Omental fat pad (tissue), 4 donors: ENCODE measurements around the gene LIN7B. TPM values are rescaled to one million over a fixed set of nuclear protein-coding genes. Genes with fewer than 3 reads are reported as not detected.

Experiments used
- ATAC-seq: fragments of 150-250 bp; one replicate; pipeline ENCODE4 v1.9.1; 2016; ENCODE audit warnings: mild to moderate bottlenecking, moderate library complexity; ENCODE audit not compliant: low FRiP score
- DNase-seq: peaks from one replicate; pipeline ENCODE4 v3.0.0-alpha.2; 2019; ENCODE audit warnings: low spot score
- total RNA-seq, 4 donors: library from RNA; depleted of rRNA; stranded (reverse); fragments of >200 nt; gene quantifications; one replicate each; pipeline ENCODE4 v1.1.0, GENCODE V29; 2016
- TF ChIP-seq, protein P1 (sequence below), 3 donors: fragments of 450-650 bp; IDR thresholded peaks; one replicate each; pipeline ENCODE4 v1.5.1; 2016 to 2017; ENCODE audit warnings: antibody characterized with exemption in 3 of 3, mild to moderate bottlenecking in 3 of 3, moderate library complexity in 2 of 3

Gene LIN7B
- total RNA-seq, 4 donors from 2014 or later = 3.7 to 9.0 (median 3.9) TPM; not detected in 1

DNA sequence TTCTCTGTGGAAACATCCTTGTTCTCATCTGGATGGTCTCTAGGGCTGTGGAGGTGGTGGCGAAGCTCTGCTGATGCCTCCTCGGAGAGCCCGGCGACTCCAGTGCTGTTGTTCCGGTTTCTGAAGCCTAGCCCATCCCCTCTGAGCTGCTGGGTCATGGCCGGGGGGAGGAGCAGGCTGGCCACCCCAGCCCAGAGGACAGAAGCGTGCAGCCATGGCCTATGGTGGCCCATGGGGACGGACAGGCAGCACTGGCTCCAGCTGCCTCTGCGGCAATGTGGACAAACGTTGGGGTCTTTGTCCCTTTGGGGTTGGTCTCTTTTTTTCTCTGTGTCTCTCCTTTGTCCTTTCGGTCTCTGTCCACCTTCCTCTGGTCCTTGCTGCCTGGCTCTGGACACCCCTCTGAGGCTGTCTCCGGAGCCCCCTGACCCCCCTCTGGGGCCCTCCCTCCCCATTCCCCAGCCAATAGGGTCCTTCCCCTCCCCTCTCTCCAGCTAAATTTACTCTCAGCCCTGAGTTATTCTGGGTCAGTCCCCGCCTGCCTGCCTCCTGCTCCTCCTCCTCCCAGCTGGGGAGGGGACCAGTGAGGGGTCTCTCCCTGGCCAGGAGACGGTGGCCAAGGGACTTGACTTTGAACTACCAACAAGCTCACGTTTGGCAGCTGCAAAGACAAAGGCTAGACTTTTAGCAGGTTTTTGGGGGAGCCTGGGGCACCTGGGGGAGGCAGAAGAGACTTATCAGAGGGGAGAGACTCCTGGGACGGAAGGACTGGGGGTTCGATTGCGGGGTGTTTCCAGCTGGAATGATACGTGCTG is 41.0 kb downstream of the LIN7B start, which contains the start of gene HRC:
TSS of gene HRC (minus strand) at position 392 of the 815 bp plus-strand sequence. CDS start at position 233, 159 bp downstream.
- TF ChIP-seq, protein P1, sequence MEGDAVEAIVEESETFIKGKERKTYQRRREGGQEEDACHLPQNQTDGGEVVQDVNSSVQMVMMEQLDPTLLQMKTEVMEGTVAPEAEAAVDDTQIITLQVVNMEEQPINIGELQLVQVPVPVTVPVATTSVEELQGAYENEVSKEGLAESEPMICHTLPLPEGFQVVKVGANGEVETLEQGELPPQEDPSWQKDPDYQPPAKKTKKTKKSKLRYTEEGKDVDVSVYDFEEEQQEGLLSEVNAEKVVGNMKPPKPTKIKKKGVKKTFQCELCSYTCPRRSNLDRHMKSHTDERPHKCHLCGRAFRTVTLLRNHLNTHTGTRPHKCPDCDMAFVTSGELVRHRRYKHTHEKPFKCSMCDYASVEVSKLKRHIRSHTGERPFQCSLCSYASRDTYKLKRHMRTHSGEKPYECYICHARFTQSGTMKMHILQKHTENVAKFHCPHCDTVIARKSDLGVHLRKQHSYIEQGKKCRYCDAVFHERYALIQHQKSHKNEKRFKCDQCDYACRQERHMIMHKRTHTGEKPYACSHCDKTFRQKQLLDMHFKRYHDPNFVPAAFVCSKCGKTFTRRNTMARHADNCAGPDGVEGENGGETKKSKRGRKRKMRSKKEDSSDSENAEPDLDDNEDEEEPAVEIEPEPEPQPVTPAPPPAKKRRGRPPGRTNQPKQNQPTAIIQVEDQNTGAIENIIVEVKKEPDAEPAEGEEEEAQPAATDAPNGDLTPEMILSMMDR (IDR thresholded peaks at IDR 0.05) = no peak
- DNase-seq = no peak
- ATAC-seq = no peak

DNA sequence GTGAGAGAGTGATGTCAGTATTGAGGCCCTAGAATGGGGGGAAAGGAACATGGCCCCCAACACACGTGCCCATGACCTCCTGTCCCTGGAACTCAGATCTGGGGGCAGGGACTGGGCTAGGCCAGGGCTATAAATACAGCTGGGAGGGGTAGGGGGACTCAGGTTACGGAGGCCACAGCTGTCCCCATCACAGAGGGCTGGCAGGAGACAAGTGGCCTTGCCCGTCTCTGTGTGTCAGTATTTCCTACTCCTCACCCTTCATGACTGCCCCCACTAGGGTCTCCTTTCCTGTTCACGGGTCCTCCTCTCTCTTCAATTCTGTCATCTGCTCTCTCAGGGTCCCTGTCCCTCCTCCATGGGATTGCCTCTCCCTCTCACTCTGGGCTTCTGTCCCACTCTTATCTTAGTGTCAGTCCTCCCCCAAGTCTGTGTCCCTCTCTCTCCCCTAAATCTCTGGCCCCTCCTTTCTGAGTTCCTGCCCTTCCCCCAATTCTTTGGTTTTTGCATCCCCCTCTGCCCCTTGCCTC is 41.7 kb downstream of the LIN7B start:
- no peak for ATAC-seq
- DNase-seq = no peak
- TF ChIP-seq, protein P1 (IDR thresholded peaks at IDR 0.05) = no peak

DNA sequence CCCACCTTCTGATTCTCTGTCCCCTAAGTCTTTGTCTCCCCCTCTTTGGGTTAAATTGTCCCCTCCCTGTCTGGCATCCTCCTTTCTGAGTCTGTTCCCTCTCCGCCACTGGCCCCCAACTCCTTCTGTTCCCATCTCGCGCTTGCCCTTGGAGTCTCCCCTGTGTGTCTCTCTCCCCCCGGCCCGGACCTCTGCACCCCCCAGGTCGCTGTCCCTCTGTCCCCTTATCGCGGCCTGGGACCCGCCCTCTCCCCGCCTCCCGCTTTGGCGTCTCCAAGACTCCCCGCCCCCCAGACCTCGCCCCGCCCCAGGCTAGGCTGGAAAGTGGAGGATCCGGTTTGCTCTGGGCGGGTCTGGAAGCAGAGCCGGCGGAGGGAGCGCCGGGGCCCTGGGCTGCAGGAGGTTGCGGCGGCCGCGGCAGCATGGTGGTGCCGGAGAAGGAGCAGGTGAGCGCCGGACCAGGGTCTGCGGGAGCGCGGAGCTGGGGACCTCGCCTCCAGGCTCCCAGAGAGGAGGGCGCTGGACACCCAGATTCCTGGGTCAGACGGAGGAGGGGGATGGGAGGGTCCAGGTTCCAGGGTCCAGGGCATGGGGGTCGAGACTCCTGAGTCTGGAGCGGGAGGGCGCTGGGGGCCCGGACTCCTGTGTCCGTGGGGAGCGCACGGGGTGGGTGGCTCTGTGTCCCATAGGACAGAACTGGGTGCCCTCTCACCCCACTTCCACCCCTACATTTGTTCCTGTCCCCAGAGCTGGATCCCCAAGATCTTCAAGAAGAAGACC is 43.5 kb downstream of the LIN7B start, which contains the start of gene TRPM4:
TSS of gene TRPM4 (plus strand) at position 348 of the 780 bp plus-strand sequence. CDS start at position 423, 75 bp downstream.
- ATAC-seq (peak; percentile 91), DNase-seq (peak; percentile 72)
- TF ChIP-seq, protein P1 (IDR thresholded peaks at IDR 0.05) = no peak

DNA sequence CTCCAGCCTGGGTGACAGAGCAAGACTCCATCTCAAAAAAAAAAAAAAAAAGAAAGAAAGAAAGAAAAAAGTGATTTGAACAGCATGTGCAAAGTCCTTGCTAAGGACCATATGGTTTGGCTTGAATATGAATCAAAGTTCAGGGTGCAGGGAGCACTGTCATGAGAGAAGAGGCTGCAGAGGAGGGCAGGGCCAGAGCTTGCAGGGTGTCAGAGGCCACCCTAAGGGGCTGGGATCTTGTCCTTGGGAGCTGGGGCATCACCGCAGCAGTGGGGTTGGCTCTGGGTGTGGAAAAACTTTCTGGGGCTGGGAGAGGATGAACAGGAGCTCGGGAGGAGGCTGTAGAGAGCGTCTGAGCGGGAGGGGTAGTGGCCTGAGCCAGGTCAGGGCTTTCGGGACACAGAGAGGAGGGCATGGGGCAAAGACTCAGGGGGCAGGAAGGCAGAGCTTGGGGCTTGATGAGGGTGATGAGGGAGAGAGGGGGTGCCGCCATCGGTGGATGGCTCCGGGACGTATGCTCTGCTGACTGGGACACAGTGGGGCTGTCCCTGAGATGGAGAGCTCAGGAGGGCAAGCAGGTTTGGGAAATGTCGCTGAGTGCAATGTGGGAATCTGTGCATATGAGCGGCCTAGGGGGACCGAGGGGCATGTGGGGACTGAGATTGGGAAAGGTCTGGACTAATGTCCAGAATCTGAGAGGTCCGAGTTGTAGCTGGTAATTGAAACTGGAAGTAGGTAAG is 46.5 kb downstream of the LIN7B start:
- ATAC-seq (no peak), DNase-seq (no peak)
- TF ChIP-seq, protein P1 (IDR thresholded peaks at IDR 0.05) = no peak

DNA sequence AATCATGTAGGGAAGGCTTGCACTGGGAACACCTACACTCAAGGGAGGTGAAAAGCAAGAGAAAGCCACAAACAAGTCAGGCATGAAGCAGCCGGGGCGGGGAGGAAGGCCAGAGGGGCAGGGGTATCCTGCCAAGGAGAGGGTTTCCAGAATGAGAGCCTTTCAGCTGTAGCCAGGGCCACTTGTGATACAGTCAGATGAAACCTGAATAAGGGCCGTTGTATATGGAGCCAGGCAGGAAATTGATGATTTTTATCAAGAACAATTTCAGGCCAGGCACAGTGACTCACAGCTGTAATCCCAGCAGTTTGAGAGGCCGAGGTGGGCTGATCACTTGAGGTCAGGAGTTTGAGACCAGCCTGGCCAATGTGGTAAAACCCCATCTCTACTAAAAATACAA is 47.8 kb downstream of the LIN7B start:
- ATAC-seq (no peak), DNase-seq (no peak)
- TF ChIP-seq, protein P1 (IDR thresholded peaks at IDR 0.05) = no peak

DNA sequence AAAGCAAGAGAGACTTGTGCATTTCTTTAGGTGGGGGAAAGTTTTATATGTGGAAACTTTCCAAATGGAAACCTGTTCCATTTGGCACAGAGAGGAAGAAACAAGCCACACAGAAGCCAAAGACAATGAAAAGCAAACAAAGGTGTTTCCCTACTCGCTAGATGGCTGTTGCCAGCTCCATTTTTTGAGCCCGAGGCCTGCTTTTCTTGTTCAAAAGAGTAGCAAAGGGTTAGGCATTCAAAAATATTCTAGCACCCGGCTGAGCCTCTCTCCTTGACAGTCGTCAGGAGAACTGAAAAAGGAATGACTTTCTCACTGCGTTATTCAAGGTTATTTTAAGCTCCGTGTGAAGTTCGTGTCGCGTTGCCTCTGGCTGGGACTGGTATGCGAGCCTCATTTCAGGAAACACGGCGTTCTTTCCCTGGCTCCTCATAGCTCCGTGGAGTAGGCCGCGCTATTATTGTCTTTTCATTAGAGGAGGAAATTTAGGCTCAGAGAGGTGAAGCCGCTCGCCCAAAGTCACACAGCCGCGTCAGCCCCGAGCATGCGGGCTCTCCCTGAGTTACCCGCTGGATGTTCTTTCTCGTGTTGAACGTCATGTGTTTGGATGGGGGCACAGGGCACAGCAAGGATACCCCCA is 51.1 kb downstream of the LIN7B start:
- DNase-seq = no peak
- TF ChIP-seq, protein P1 (IDR thresholded peaks at IDR 0.05) = no peak
- no peak for ATAC-seq
